Dermis microvascular lymphatic vessel endothelial cell (primary cell): ENCODE results near the gene ADGRL3. TPM values are rescaled to one million over a fixed set of nuclear protein-coding genes. Genes with fewer than 3 reads are reported as not detected.
"Not testable (repeated sequence)": the region's sequence is repeated elsewhere in the genome, so short reads cannot be mapped to it uniquely, and the experiment has no call there.

Source experiments
- DNase-seq, 2 donors: peaks; one replicate each; pipeline versions ENCODE4 v3.0.0 to v3.0.0-alpha.2; 2010; ENCODE audit warnings: low read depth in 2 of 2
- total RNA-seq: library from RNA; depleted of rRNA; stranded (reverse); fragments of >200 nt; gene quantifications from 2 replicates; pipeline ENCODE4 v1.2.1, GENCODE V29; 2014

ADGRL3 gene
- total RNA-seq, 1 donor from 2014 or later, result 0.13 TPM

DNA sequence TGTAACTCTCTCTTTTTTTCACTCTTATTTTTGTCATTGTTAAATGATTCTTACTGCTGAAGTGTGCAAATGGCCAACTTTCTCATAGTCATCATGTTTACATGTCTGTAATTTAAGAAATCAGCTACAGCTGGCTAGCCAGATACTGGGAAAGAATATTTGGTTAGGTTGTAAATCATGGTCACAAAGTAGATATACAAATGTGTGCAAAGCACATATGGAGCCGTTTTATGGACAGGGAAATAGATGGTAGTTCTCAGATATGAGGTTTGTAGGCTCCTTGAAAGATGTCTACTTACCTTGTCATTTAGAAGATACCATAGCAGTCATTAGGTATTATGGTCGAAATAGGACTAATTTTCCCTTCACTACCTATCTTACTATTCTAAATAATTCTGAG lies 430.4 kb downstream of the ADGRL3 start:
- DNase-seq, result no peak

DNA sequence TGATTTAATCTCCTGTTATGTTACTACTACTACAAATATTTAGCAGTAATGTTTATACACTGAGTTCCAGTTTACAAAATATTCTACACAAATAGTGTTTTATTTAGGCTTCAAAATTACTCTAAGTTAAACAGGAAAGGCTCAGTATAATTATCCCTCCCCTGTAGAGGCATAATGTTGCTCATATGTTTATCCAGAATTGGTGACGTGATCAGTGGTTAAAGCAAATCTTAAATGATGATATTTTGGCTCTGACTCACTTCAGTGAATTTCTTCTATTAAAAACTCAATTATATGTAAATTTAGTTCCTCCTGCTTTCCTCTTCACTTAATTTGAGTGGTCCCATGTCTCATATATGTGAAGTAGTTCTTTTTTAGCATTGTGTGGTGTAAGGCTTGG lies 438.5 kb downstream of the ADGRL3 start:
- no peak for DNase-seq

- not testable (repeated sequence) for DNase-seq
Observed at GRCh38 chr4:61646746-61647350, 446.7 kb downstream of the ADGRL3 start.

GRCh38 chr4:61648264-61648663 lies 448.1 kb downstream of the ADGRL3 start:
- no peak for DNase-seq

DNA sequence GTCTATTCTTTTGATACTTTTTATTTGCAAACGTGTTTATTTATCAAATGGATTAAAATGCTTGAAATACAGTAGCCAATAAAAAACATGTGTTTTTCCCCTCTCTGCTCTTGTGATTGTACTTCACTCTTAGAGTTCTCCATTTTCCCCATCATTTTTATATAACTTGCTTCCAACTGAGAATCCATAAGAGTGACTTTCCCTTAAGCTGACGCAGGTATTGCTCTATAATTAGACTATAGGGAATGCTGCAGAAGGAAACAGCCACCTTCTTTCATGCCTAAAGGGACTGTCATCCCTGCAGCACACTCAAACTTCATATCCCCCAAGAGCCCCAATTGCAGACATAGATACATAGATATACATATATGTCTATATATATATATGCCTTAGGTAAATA lies 456.9 kb downstream of the ADGRL3 start:
- DNase-seq, result no peak

DNA sequence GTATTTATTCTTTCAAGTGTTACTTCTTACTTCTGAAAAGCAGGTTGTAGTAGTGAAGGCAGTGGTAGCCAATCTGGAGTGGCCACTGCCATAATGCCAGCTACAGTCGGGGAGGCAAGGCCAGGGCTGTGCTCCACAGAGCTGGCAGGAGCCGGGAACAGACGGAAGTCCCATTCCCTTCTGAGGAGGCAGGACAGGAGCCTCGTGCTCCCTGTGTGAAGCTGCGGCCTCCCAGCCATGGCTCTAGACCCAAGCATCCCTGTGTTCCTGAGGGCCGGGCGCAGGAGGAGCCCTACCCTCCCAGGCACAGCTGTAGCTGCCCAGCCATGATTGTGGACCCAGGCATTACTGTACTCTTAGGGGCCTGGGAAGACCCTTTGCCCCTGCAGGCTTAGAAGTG lies 461.8 kb downstream of the ADGRL3 start:
- no peak for DNase-seq

DNA sequence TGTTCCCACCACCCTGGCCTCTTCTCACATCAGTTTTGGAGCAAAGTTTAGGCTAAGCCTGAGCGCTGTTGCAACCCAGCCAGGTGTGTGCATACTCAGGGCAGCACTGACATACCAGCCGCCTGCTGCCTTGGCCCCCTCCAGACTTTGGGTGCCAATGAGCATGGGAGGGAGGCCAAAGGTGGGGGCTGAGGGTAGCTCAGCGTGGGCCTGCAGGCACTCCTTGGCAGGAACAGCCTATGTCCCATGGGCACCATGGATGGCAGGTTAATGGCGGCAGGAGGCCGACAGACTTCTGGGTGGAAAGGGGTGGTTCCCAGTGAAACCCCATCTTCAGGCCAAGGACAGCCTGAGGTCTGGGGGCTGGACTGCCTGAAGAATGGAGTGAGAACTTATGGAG lies 462.2 kb downstream of the ADGRL3 start:
- DNase-seq, result no peak

DNA sequence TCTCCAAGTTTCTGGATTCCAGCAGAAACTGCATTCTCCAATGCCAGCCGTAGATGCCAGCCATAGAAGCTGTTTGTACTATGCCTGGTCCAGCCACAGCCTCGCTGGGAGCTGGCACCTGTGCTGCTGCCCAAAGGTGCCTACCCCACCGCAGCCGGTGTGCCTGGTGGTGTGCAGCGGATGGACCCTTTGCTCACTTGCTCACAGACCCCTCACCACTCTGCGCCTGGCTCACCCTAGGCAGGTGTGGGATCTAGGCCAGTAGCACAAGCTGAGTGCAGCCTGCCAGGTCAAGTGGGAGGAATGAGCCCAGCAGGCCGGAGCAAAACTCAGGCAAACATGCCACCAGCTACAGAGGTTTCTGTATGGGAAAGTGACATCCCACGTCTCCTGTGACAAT lies 463.2 kb downstream of the ADGRL3 start:
- no peak for DNase-seq

- DNase-seq, result no peak
Observed at GRCh38 chr4:61665649-61666048, 465.5 kb downstream of the ADGRL3 start.

GRCh38 chr4:61666244-61666643 lies 466.1 kb downstream of the ADGRL3 start:
- DNase-seq, result no peak

DNA sequence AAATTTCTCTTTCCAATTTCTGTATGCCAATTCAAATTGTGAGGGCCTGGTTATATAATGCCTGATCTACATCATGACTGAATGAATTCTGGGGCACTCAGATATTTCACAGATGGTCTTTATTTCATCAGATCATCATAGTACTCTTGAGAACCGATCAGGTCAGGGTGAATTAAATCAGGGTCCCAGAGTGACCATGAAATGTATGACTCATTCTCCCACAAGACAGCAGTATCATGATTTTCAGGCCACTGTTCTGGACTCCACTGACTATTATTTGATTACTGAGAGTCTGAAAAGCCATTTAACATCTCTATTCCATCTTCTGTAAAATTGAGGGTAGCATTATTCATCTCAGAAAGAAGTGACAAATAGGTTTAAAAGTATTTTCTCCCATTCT lies 471.5 kb downstream of the ADGRL3 start:
- no peak for DNase-seq

DNA sequence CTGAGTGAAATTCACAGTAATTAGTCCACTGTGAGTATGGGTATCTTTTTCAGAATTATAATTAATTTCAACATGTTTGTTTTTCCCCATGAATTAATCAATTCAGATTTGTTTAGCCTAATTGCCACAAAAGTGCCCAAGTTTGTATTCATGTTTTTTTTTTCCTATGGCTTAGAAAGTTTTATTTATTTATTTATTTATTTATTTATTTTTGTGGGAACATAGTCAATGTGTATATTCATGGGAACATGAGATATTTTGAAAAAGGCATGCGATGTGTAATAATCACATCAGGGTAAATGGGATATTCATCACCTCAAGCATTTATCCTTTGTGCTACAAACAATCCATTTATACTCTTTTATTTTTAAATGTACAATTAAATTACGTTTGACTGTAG lies 475.3 kb downstream of the ADGRL3 start:
- DNase-seq, result no peak

GRCh38 chr4:61678297-61678696 lies 478.2 kb downstream of the ADGRL3 start:
- no peak for DNase-seq

GRCh38 chr4:61693520-61693919 lies 493.4 kb downstream of the ADGRL3 start:
- DNase-seq, result no peak

- DNase-seq, result no peak
Observed at GRCh38 chr4:61714387-61714911, 514.3 kb downstream of the ADGRL3 start.

DNA sequence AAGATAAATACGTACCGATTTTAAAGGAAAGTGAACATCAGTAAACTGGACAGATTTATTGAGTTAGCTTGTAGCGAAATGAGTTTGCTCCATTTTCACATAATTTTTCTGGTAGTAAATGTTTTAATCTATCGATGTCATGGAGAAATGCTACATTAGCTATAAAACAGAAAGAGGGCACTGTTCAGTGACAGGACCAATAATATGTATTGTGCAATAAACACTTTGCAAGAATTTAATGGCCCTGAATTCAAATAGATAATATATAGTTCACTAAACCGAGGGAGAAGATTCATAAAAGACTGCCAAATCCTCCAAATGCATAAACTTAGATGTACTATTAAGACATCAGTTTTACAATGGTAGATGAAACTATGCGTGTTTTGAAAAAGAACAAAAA lies 516.3 kb downstream of the ADGRL3 start:
- no peak for DNase-seq

GRCh38 chr4:61723492-61723891 lies 523.4 kb downstream of the ADGRL3 start:
- DNase-seq, result no peak

DNA sequence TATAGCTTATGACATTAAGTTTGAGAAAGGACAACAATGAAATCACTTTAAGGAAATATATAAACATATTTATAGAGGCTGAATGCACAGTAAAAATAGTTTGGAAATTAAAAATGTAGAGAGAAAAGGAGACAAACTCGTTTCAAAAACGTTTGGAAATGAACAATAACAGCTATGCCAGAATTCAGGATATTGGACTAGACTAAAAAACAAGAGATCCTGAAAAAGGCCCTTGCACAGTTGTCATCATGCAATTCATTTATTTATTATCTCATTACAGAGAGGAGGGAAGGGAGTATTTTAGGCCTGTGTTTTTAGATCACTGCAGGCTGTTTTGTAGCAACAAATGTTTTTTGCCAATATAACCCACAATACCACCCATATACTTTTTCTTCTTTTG lies 527.2 kb downstream of the ADGRL3 start:
- no peak for DNase-seq

- DNase-seq, result no peak
Observed at GRCh38 chr4:61734409-61734808, 534.3 kb downstream of the ADGRL3 start.

DNA sequence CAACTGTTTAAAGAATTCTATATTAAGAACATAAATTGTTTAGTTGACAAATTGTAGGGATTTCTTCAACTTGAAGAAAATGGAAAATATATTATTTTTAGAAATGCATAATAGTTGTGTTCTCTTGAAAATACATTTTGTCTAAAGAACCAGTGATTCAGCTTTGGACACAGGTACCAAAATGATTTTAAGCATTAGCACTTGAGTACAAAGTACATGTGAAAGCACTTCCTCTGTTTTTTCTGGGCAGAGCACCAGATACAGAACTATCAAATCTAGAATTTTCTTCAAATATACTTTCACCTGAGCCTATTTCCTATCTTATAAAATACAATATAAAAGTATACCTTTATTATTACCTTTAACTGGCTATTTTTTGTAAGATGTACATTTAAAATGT lies 539.8 kb downstream of the ADGRL3 start:
- DNase-seq, result no peak

GRCh38 chr4:61740886-61741285 lies 540.8 kb downstream of the ADGRL3 start:
- DNase-seq, result no peak

DNA sequence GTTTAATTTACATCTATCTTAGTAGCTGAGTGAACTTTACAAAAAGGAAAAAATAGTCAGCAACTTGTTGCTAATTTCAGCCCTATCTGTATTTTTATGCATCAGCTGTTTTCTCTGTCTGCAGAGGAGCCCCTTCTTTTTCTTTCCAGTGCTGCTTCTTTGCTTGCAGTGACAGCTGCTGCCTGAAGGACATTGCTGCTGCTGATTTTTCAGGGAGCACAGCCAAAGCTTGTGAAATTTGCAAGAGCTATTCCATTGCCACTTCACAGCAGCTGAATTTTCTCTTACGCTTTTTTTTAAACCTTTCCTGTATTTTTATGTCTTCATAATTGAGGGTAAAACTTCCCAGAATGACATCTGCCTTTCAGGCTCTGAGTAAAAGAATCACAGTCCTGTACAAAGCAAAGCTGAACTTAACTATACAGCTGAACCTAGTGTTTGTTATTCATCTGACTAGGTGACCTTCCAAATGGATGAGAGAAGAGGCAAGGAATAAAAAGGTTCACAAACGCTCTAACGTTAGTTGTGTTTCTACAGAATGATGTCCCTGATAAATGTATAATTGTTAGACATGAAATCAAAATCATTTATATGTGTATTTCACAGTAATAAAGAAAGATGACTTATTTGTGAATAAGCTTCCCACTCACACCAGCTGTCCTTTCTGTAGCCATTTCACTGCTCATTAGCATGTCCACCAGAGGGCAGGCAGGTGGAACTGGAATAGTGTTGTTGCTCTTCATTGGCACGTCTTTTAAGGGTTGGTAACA lies 541.4 kb downstream of the ADGRL3 start:
- DNase-seq, result no peak

- no peak for DNase-seq
Observed at GRCh38 chr4:61750810-61751209, 550.7 kb downstream of the ADGRL3 start.
